GM19099 (cell line): ENCODE results near the gene PDE6D.

ENCODE experiments used
- POLR2A ChIP-seq: IDR thresholded peaks from 3 replicates; pipeline ENCODE4 v1.6.1; 2011; ENCODE audit warnings: low read depth; ENCODE audit not compliant: insufficient read length; ENCODE audit errors: extremely low read depth

PDE6D gene

DNA sequence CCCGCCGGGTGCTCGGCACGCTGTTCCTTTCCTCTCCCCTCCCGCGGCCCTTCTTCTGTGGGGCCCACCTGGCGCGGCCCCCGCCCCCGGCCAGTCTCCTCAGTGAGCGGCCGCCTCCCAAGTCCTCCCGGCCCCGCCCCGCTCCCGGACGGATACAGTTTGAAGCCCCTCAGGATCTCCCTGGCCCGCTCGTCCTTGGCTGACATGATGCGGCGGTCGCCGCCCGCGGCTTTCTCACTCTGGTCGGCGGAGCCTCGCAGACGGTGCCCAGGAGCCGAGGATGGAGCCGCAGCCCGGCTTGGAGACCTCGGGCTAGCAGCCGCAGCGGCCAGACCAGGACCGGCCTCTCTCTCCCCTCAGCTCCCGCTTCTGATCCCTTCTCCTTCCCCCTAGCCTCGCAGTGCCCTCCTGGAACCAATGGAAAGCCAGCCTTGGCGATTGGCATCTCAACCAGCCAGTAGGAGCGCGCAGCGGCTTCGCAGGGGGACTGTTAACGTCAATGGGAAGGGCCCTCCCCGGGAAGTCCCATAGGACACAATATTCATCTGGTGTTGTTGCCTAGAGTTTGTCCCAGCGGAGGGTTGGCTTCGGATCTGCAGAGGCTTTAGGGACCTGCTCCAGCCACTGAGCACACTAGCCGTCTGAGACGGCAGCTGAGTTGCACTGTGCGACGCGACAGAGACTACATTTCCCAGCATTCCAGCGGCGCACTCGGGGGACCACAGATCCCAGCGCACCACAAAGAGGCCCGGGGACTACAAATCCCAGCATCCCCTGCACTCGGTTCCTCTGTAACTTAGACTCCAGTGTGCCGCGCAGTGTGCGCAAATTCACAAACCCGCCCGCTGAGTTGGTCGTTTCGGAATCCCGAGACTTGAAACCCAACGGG is at the start of gene PDE6D:
TSS of gene PDE6D (minus strand) at position 374 of the 889 bp plus-strand sequence. CDS start at position 206, 168 bp downstream.
- TF ChIP-seq POLR2A, result peak; percentile 86

DNA sequence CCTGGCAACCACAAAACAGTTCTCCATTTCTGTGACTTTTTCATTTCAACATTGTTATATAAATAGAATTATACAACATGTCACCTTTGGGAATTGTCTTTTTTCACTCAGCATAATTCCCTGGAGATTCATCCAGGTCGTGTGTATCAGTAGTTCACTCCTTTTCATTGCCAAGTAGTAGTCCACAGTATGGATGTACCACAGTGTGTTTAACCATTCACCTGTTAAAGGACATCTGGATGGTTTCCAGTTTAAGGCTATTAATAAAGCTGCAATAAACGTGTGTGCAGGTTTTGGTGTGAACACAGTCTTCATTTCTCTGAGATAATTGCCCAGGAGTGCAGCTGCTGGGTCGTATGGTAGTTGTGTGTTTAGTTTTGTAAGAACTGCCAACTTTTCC is 40.8 kb upstream of the PDE6D start:
- TF ChIP-seq POLR2A, result no peak

DNA sequence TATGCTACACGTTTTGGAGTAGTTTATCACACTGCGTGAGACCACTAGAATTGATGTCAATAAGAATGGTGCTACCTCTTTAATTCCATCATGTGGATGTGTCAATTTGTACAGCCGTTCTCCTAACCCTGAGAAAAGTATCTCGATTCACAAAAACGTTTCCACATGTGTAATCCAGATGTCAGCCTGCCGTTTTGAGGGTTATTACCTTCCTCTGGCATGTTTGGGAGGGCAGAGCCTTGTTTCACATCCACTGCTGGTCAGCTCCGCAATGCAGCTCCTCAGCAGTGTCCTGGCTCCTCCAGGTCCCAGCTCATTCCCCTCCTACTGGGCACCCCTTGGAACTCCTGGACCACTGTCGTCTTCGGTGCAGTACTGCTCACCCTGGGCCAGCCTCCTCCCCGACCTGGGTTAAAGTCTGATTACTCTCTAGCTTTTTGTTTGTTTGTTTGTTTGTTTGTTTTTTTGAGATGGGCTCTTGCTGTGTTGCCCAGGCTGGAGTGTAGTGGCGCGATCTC is 39.8 kb upstream of the PDE6D start:
- TF ChIP-seq POLR2A, result no peak

DNA sequence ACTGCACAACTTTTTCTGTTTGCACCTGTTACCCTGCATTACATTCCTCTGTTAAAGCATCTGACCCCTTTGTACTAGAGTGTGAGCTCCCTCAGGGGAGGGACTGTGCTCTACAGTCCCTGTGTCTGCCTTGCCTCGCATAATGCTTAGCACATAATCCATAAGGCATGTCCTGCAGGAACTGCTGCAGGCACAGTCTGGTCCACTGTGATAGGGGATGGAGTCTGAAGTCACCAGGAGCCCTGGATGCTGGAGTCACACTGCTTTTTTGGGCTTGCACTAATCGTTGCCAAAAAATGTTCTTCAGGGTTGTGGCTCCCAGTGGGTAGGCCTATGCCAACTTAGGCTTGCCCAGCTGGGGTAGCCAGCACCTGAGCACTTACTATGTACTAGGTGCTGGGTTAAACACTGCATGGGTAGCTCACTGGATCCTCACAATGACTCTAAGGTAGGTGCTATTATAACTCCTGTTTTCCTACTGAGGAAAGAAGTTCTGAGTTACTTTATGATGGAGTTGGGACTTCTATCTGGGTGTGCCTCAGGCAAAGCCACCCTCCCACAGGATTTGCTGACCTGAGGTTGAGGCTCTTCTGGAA is 38.5 kb upstream of the PDE6D start:
- TF ChIP-seq POLR2A, result no peak

DNA sequence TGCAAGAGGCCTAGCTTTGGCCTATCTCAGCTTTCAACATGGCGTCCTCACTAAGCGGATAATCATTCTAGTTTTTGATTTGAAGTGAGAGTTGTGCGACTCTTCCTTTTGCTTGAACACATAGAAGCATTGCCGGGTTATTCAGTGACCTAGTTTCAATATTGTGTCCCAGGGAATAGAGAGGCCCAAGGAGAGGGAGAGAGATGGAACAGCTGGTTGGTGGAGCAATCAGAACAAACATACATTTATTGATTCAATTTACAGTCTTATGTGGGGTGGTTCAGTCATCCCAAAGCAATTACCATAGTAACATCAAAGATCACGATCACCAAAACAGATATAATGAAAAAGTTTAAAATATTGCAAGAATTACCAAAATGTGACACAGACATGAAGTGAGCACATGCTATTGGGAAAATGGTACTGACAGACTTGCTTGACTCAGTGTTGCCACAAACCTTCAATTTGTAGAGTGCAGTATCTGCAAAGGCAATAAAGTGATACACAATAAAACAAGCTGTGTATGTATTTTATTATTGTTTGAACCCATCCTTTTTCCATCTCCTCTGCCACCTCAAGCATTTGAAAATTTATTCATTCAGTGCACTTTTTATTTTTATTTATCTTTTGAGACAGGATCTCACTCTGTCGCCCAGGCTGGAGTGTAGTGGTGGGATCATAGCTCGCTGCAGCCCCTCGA is 35.4 kb upstream of the PDE6D start:
- TF ChIP-seq POLR2A, result no peak

DNA sequence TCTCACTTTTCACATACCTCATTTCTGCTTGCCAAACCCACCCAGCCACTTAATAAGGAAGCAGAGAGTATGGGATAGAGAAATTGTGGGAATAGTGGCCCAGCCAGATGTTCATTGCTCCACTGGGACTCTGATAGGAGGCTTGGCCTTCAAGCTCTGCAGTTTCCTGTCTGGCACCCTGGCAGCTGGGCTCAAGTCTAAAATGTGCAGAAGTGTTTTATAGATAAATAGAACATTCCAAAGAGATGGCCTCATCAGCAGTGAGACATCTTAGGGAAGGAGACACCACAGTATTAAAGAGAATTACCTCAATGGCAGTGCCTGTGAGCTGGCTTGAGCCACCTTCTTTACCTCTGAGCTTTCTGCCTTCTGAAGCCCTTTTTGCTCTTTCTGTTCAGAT is 29.8 kb upstream of the PDE6D start:
- no peak for TF ChIP-seq POLR2A

DNA sequence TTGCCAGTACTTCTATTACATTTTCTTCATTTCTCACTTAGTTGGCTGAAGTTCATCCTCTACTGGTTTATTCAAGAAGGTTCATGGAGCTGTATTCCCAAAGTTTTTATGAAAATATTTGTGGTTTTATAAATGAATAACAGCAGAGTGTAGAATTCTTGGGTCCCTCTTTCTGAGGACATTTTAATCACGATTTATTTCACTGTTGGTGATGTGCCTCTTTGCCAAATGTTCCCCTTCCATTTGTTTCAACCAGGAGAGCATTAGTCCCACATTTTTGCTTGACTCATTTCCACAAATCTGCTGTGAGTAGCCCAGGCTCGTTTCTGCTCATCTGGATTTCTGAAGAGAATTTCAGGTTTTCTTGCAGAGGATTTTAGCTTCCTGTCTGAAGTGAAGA is 25.9 kb upstream of the PDE6D start:
- TF ChIP-seq POLR2A, result no peak

DNA sequence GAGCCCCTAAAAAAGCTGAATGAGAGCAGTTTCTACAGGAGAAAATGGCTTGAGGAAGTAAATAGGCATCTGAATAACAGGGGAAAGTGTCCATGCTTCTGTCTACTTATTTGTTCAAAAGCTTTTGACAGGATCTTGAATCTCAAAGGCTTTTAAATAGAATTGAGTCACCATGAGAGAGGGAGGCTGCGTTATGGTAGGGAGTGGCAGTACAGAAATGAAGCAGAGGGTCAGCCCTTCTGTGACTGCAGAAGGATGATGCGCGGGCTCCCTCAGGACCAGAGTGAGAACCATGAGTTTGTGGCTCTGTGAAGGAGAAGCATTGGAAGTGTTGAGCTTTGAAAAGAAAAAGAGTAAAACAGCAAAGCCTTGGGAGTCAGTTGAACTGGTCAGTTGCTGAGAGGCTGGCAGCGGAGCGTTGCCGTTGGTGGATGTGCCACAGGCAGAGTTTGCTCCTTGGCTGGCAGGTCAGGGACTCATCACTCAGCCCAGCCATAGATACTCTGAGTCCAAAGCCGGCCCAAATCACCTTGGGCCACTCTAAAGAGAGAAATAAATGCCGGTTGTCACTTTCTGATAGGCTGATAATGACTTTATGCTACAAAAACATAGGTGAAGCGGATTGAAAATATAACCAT is 22.5 kb upstream of the PDE6D start:
- TF ChIP-seq POLR2A, result no peak

DNA sequence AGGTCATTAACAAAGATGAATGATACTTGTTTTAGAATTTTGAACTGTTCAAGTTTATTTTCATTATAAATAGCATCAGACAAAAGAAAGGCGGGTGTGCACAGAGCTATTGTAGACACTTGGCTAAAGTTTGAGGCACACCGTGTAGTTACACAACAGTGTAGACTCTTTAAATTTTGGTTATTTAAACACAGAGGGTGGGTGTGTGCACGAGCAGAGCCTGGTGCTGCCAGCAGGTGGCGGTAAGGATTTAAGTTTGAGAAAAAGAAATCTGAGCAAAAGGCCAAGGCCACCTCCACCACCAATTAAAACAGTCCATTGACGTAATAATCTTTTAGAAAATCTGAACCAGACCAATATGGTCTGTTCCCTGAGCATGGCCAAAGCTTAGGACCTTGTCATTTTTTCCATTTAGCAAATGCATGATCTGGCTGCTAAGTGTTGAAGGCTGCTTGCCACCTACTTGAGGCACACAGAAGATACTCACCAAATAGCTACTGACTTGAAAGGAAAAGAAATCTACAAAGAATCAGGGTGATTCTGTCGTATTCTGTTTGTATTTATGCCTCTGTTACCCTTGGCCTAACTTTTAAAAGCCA is 19.5 kb upstream of the PDE6D start:
- no peak for TF ChIP-seq POLR2A

DNA sequence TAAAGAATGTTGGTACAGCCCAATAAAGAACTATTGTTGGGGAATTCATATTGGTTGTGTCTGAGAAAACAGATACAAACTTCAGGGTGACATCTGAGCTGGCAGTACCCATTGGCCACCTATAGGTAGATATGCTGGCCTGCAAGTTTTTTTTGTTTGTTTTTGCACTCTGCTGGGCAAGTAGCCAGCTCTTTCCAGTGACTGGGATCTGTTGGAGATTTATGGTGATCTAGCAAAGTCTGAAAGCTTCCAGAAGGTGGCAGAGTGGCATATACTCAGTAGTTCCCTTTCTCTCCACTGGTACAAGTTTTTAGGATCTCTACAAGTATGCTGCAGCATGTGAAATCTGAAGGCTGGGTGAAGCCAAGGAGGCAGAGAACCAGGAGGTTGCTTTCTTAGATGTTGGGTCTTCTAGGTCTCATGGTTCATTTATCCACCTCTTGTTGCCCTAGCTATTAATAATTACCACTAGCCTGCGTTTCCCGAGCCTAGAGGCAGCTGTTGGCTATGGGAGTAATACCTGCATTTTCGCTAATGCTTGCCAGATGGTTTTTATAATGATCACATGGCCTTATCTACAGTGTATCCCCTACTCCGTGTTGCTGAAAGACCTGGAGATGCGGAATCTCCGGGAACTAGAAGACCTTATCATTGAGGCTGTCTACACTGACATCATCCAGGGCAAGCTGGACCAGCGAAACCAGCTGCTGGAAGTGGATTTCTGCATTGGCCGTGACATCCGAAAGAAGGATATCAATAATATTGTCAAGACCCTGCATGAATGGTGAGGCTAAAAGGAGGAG is 14.6 kb upstream of the PDE6D start:
- no peak for TF ChIP-seq POLR2A

DNA sequence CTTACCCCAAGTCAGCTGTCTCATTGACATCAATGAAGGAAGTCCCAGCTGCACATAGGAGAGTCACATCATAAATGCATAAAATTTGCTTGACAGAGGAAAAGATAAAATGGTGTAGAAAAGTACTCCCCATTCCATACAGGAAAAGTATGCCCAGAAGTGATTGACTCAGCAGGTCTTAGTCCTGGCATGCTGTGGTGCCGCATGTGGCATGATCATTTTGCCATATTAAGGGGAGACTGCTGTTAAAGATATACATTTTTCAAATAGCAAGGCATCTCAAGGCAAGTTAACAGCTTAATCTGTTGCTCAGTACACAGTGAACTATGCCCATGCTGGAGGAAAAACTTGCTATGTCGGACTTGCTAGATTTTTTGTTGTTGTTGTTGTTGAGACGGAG is 13.3 kb upstream of the PDE6D start:
- no peak for TF ChIP-seq POLR2A

DNA sequence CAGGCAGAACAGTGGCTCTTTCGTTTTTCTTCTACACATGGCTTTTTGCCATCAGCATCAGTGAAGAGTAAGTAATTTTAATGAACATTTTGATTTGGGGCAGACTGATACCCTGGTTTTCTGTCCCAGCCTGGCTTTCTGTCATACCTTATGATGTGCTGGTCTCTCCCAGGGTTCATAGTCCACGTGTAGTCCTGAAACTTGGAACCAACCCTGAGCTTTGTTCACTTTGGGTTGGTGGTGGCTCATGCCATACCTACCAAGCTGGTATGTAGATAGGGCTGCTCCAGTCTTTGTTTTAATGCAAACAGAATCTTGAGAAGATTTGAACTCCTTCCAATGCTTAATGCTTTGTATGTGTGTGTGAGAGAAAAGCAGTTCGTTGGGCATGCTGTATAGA is 10.0 kb upstream of the PDE6D start:
- no peak for TF ChIP-seq POLR2A

DNA sequence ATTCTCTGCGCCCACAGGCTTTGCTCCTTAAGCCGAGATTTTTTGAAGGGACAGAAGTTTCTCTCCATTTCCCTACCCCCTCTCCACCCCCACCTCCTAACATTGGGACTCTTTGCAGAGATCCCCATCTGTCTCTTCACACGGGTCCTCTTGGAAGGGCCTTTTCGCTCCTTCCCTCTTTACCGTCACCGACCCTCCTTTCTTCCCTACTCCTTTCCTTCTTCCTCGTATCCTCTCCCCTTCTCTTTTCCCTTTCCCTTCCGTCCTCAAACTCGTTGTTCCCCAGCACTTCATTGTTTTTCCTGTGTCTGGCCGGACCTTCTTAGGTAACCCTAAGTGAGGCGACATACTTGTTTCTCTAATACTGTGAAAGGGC is 5.8 kb upstream of the PDE6D start:
- no peak for TF ChIP-seq POLR2A
